ENCODE data around the gene RNF225.

DNA sequence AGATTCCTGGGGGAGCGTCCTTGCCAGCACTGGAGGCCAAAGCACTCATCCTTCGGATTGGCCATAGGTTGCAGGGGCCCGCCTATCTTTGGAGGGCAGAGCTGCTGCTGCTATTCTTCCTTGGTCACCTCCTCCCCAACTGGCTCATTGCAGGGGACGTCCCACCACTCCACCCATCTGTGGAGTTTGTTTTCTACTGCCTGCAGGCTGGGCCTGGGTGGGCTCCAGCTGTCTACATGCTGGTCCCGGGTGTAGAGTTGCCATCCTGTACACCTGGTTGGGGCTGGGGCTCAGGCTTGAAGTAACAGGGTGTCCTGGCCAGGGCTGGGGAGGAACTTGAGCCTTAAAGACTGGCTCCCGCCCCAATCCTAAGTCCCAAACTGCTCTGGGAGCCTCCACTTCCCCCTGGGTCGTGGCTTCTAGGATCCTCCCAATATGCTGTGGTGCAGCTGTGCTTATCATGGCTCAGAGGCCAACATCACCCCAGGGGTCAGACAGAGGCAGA is 2.1 kb downstream of the RNF225 start:
- TF ChIP-seq ESRRA (IDR thresholded peaks at IDR 0.05; ENCODE audit: low read length) (no peak), TAF1 (IDR thresholded peaks at IDR 0.05; ENCODE audit: borderline replicate concordance, low read depth, low read length) (no peak), BACH1 (IDR thresholded peaks at IDR 0.05; ENCODE audit: borderline replicate concordance) (no peak), MXI1 (IDR thresholded peaks at IDR 0.05; ENCODE audit: low read depth, low read length) (no peak), EP300 (IDR thresholded peaks at IDR 0.05; ENCODE audit: borderline replicate concordance in 1 of 2, control insufficient read depth in 1 of 2, low read depth in 2 of 2, low read length in 2 of 2) (no peak), SIN3A (IDR thresholded peaks at IDR 0.05; ENCODE audit: low read depth, low read length) (no peak)
- TF ChIP-seq, protein P1, sequence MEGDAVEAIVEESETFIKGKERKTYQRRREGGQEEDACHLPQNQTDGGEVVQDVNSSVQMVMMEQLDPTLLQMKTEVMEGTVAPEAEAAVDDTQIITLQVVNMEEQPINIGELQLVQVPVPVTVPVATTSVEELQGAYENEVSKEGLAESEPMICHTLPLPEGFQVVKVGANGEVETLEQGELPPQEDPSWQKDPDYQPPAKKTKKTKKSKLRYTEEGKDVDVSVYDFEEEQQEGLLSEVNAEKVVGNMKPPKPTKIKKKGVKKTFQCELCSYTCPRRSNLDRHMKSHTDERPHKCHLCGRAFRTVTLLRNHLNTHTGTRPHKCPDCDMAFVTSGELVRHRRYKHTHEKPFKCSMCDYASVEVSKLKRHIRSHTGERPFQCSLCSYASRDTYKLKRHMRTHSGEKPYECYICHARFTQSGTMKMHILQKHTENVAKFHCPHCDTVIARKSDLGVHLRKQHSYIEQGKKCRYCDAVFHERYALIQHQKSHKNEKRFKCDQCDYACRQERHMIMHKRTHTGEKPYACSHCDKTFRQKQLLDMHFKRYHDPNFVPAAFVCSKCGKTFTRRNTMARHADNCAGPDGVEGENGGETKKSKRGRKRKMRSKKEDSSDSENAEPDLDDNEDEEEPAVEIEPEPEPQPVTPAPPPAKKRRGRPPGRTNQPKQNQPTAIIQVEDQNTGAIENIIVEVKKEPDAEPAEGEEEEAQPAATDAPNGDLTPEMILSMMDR (IDR thresholded peaks at IDR 0.05 in 2 of 3, conservative IDR thresholded peaks at IDR 0.05 in 1 of 3; ENCODE audit: control insufficient read depth in 2 of 3, extremely low read depth in 1 of 3, insufficient read depth in 1 of 3, low read depth in 3 of 3, low read length in 3 of 3), result no peak
